COR-L47 (cell line): Measurements from ENCODE around the gene SQSTM1.

Experiments used
- DNase-seq: peaks from one replicate; lab custom pipeline; 2025; lab: John Stamatoyannopoulos, UW

The SQSTM1 gene

GRCh38 chr5:179874136-179874535 lies 53.4 kb downstream of the SQSTM1 start:
- no peak for DNase-seq

DNA sequence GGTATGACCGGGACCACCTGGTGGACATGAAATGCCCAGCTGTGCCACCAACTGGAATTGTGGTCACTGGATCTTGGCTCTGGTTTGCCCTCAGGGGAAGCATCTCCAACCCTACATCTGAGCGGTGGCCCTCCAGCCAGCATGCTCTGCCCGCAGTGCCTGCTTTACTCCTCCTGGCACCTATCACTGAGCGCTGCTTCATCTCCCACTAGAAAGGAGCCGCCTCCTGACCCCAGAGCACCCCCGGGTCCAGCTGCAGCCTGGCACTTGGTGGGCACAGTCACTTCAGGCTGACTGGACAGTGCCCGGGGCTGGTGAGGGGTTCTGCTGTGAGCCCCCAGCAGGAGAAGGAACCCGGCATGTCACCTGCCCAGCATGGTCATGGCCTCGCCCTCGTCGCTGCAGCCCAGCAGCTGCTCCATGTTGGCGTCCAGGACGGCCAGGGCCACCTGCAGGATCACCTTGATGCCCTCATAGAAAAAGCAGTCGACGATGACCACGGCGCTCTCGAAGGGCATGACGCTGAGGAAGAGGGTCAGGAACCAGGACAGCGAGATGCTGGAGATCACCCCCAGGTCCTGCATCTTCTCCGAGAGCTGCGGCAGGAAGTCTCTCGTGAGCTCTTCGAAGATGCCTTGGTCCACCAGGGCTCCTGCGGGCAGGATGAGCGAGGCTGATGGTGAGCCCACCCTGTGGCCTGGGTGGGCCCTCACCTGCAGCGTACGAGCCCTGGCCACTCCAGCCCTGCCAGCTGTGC lies 54.0 kb downstream of the SQSTM1 start:
- no peak for DNase-seq

- DNase-seq, result no peak
Observed at GRCh38 chr5:179875741-179876609, 55.3 kb downstream of the SQSTM1 start.

- no peak for DNase-seq
Observed at GRCh38 chr5:179876610-179876952, 55.9 kb downstream of the SQSTM1 start.

DNA sequence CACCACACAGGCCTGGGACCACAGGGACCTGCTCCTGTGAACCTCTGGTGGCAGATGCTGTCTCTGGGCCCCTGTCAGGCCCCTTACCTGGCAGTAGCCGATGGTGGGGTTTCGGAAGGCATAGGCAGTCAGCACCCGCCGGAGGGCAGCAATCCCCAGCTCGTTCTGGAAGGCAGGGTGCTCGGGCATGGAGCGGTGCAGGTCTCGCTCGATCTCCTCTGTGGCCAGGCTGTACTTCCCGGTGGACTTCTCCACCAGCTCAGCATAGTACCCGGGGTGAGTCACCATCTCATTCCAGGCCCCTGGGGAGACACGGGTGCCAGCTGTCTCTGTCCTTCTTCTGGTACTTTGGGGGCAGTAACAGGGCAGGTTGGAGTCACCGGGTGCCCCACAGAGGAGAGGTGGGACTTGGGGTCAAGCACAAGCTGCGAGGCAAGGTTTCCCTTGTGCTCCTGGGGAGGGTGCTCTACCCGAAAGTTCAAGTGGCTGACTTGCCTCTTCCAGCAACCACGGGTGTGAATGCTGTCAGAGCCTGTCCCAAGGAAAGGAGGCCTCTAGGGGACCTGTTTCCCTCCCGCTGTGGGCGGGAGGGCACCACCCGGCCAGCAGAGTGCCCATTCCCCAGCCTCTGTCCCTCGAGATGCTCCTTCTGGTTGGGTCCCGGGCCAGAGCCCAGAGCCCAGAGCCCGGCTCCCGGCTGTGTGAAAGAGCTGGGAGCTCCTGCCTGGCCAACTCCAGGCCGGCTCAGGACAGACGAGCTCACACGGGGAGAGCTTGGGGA lies 57.7 kb downstream of the SQSTM1 start:
- no peak for DNase-seq

DNA sequence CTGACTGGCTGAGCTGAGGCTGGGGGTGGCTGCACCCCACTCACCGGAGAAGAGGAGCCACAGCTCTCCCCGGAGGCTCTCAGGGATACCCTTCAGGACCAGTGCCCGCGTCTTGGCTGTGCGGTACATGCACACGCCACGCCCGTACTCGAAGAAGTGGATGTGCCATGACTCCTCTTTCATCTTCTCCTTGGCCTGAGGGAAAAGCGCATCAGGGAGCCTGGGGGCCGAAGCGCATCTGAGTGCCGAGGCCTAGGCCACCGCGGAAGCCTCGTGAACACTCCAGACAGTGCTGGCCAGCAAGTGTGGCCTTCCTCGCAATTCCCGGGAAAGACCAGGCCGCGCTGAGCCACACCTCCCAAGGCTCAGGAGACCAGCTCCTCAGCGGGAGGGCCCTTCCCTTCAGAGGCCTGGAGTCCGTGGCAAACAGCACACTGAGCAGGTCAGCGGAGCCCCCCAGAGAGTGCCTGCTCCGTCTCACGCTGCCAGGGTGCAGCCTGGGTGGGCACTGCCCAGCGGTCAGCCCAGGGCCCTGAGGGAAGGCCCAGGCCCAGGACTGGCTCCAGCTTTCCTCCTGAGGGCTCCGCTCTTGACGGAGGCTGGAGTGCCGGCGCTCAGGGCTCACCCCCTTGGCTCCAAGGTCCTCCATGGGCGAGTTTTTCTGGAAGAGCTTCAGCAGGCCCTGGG lies 58.4 kb downstream of the SQSTM1 start:
- DNase-seq, result no peak

DNA sequence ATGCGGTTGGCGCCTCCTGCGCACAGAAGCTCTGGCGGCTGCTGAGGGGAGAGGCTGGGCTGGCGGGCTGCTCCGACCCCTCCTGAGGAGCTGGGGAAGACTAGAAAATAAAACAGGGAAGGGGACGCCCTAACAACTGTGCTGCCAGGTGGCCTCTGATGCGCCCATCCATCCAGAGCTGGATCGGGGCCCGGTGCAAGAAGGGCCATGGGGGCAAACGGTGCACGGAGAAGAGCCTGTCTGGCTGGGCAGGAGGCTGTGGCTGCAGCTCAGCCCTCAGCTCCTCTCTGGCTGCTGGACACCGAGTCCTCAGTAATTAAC lies 58.9 kb downstream of the SQSTM1 start:
- no peak for DNase-seq

DNA sequence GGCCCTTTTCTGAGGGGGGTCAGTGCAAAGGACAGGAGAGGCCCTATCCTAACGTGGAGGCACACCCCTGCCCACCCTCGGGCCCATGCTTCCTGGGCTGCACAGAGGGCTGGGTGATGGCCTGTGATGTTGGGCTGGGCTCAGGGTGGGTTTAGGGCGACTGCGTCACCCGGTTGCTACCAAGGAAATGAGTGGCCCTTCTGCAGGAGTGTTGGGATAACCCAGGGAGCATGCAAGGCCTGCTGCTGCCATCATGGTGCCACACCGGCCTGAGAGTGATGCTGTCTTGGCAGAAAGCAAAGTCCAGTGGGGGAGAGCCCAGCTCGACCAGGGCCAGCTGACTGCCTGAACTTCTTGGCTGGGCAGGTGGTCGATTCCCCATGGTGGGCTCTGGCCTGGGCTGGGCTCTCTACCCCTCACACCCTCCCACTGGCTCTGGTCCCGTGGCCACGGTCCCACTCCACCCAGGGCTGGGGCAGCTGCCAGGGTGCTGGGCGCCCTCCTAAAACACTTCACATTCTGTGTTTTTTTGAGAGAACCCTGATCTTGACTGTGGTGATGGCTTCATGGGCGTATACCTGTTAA lies 59.5 kb downstream of the SQSTM1 start:
- DNase-seq, result no peak

GRCh38 chr5:179880848-179881590 lies 60.3 kb downstream of the SQSTM1 start:
- DNase-seq, result no peak

GRCh38 chr5:179882338-179882737 lies 61.6 kb downstream of the SQSTM1 start:
- no peak for DNase-seq

- DNase-seq, result no peak
Observed at GRCh38 chr5:179883163-179883562, 62.5 kb downstream of the SQSTM1 start.

DNA sequence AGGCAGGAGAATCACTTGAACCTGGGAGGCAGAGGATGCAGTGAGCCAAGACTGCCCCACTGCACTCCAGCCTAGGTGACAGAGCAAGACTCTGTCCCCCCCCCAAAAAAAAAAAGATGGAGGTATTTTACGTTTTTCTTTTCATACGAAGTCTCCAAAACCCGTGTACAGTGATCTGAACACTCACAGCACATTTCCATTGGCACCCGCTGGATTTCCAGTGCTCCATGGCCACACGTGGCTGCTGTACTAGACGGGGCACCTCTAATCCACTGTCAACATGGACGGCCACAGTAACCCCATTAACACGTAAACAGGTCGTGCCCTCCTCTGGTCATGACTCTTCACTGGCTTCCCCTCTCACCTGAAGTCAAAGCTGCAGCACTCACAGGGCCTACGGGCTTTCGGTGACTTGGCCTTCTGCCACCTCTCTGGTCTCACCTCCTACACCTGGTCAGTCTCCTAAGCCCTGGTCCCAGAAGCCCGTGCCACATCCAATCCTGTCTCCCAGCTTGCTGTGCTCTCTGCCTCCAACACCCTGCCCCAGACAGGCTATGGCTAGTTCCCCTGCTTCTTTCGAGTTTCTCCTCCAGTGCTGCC lies 64.9 kb downstream of the SQSTM1 start:
- no peak for DNase-seq

GRCh38 chr5:179886190-179886911 lies 65.6 kb downstream of the SQSTM1 start:
- no peak for DNase-seq

- DNase-seq, result no peak
Observed at GRCh38 chr5:179887095-179887494, 66.4 kb downstream of the SQSTM1 start.
